HCT116 (cell line): ENCODE data around the gene GNLY. TPM values are rescaled to one million over a fixed set of nuclear protein-coding genes. Genes with fewer than 3 reads are reported as not detected.
A peak's percentile ranks its signal among the peaks of the same experiment; 100 is the strongest.

Experiments used
- ATAC-seq: fragments of 200-7000 bp; cut with Tn5 transposase; 2 replicates; pipeline ENCODE4 v1.9.1; 2020; ENCODE audit warnings: mild to moderate bottlenecking, moderate library complexity
- BruUV-seq: library from RNA; stranded (reverse); fragments of 400-500 nt; replicated peaks from 2 replicates; lab custom pipeline; 2021; lab: Mats Ljungman, UMichigan
- CTCF ChIA-PET: fragments of 300-600 bp; sonication (Branson Sonifier 250); formaldehyde crosslinking; loops from one replicate; lab custom pipeline; 2021; ENCODE audit warnings: antibody characterized with exemption; lab: Charles Lee
- POLR2A ChIA-PET: fragments of 300-600, 350-600 bp; sonication (Branson Sonifier 250); formaldehyde crosslinking; loops from one replicate; lab custom pipeline; 2021; ENCODE audit warnings: antibody characterized with exemption; lab: Charles Lee
- RAD21 ChIA-PET, 2 experiments: fragments of 300-600 bp; sonication (Branson Sonifier 250); formaldehyde crosslinking; loops; one replicate each; lab custom pipeline; 2023; ENCODE audit warnings: low total read pairs in 2 of 2; ENCODE audit not compliant: uncharacterized antibody in 2 of 2, unreplicated experiment in 2 of 2, low non-redundant PET in 1 of 2; lab: Charles Lee
- DNase-seq: peaks from one replicate; pipeline ENCODE4 v3.0.0-alpha.2; 2010; ENCODE audit warnings: low read depth, low spot score
- H2AFZ ChIP-seq: fragments of 200-600 bp; shearing (Covaris generic), sonication (generic); 2 replicates; pipeline ENCODE4 v1.6.1; 2017; ENCODE audit warnings: low read depth, mixed run types, mixed read lengths, antibody characterized with exemption, low read length; ENCODE audit not compliant: poor library complexity, severe bottlenecking
- H3K27ac ChIP-seq: 2 replicates; pipeline ENCODE4 v1.5.1; 2012; ENCODE audit warnings: low read depth, low read length
- H3K27me3 ChIP-seq: fragments of 200-600 bp; sonication (generic); 2 replicates; pipeline ENCODE4 v1.6.1; 2016; ENCODE audit warnings: mixed run types, low read length, mixed read lengths; ENCODE audit not compliant: insufficient read depth
- H3K36me3 ChIP-seq, 2 experiments: fragments of 200-500 bp in 1 of 2; fragments of 200-600 bp in 1 of 2; sonication (Bioruptor generic) in 1 of 2; sonication (generic) in 1 of 2; 2 replicates each; pipeline versions ENCODE4 v1.5.1 to v1.6.1; 2014 to 2016; ENCODE audit warnings: low read length in 2 of 2, inconsistent platforms in 1 of 2, mixed read lengths in 1 of 2, mixed run types in 1 of 2; ENCODE audit not compliant: insufficient read depth in 2 of 2, control insufficient read depth in 1 of 2
- H3K4me1 ChIP-seq, 2 experiments: fragments of 200-600 bp in 1 of 2; sonication (generic) in 1 of 2; 2 replicates each; pipeline versions ENCODE4 v1.5.1 to v1.6.1; 2012 to 2017; ENCODE audit warnings: low read length in 2 of 2, inconsistent platforms in 1 of 2, mild to moderate bottlenecking in 1 of 2, mixed read lengths in 1 of 2, mixed run types in 1 of 2, moderate library complexity in 1 of 2; ENCODE audit not compliant: insufficient read depth in 2 of 2, control insufficient read depth in 1 of 2
- H3K4me2 ChIP-seq: fragments of 200-600 bp; sonication (generic); 2 replicates; pipeline ENCODE4 v1.6.1; 2017; ENCODE audit warnings: mixed run types, low read length, mixed read lengths
- H3K4me3 ChIP-seq, 2 experiments: fragments of 200-600 bp in 1 of 2; sonication (generic) in 1 of 2; replicated peaks in 1 of 2; 2 replicates each; pipeline ENCODE4 v1.5.1; 2011 to 2016; ENCODE audit warnings: low read length in 2 of 2, control low read depth in 1 of 2, low read depth in 1 of 2, mild to moderate bottlenecking in 1 of 2, mixed read lengths in 1 of 2, mixed run types in 1 of 2
- H3K79me2 ChIP-seq: fragments of 200-600 bp; sonication (generic); 2 replicates; pipeline ENCODE4 v1.6.1; 2017; ENCODE audit warnings: mild to moderate bottlenecking, mixed run types, low read length, moderate library complexity, mixed read lengths; ENCODE audit not compliant: insufficient read depth
- H3K9ac ChIP-seq: fragments of 200-600 bp; sonication (generic); 2 replicates; pipeline ENCODE4 v1.6.1; 2016; ENCODE audit warnings: low read length, mixed read lengths
- H3K9me2 ChIP-seq: fragments of 200-600 bp; sonication (generic), shearing (Covaris generic); 2 replicates; pipeline ENCODE4 v1.6.1; 2017; ENCODE audit warnings: mixed run types, mild to moderate bottlenecking, moderate library complexity; ENCODE audit not compliant: insufficient read depth
- H3K9me3 ChIP-seq, 2 experiments: fragments of 200-500 bp in 1 of 2; fragments of 200-600 bp in 1 of 2; sonication (Bioruptor generic) in 1 of 2; sonication (generic) in 1 of 2; 2 replicates each; pipeline ENCODE4 v1.6.1; 2014 to 2017; ENCODE audit warnings: low read length in 2 of 2, mixed read lengths in 2 of 2, inconsistent platforms in 1 of 2, low read depth in 1 of 2, mild to moderate bottlenecking in 1 of 2, mixed run types in 1 of 2, moderate library complexity in 1 of 2; ENCODE audit not compliant: control insufficient read depth in 1 of 2, insufficient read depth in 1 of 2
- H4K20me1 ChIP-seq: fragments of 200-600 bp; sonication (generic), shearing (Covaris generic); 2 replicates; pipeline ENCODE4 v1.6.1; 2017; ENCODE audit warnings: mixed run types, mild to moderate bottlenecking, moderate library complexity; ENCODE audit not compliant: insufficient read depth
- ATF3 ChIP-seq: IDR thresholded peaks from 2 replicates; pipeline ENCODE4 v1.6.1; 2012
- CTCF ChIP-seq, 3 experiments: fragments of 200-600 bp in 1 of 3; sonication (generic) in 1 of 3; IDR thresholded peaks in 2 of 3; conservative IDR thresholded peaks in 1 of 3; 2 replicates each; pipeline ENCODE4 v1.5.1; 2012 to 2017; ENCODE audit warnings: low read depth in 2 of 3, low read length in 2 of 3, antibody characterized with exemption in 1 of 3, borderline replicate concordance in 1 of 3, control low read depth in 1 of 3, mild to moderate bottlenecking in 1 of 3, mixed read lengths in 1 of 3, mixed run types in 1 of 3, moderate library complexity in 1 of 3; ENCODE audit not compliant: insufficient read depth in 1 of 3
- EGR1 ChIP-seq: IDR thresholded peaks from 2 replicates; pipeline ENCODE4 v1.6.1; 2012; ENCODE audit warnings: low read depth
- EZH2phosphoT487 ChIP-seq: fragments of 200-600 bp; IDR thresholded peaks from 2 replicates; pipeline ENCODE4 v1.6.1; 2018; ENCODE audit warnings: antibody characterized with exemption, borderline replicate concordance
- FOSL1 ChIP-seq: IDR thresholded peaks from 2 replicates; pipeline ENCODE4 v1.6.1; 2012; ENCODE audit warnings: low read depth
- POLR2A ChIP-seq: IDR thresholded peaks from 2 replicates; pipeline ENCODE4 v1.7.0; 2011; ENCODE audit warnings: borderline replicate concordance; ENCODE audit not compliant: insufficient read depth, insufficient read length; ENCODE audit errors: extremely low read depth
- RAD21 ChIP-seq: IDR thresholded peaks from 2 replicates; pipeline ENCODE4 v1.6.1; 2012; ENCODE audit warnings: low read depth, mild to moderate bottlenecking
- SIN3A ChIP-seq: IDR thresholded peaks from 2 replicates; pipeline ENCODE4 v1.6.1; 2012; ENCODE audit warnings: low read depth
- YY1 ChIP-seq: IDR thresholded peaks from 2 replicates; pipeline ENCODE4 v1.6.1; 2011; ENCODE audit warnings: low read length, low read depth, moderate library complexity, mild to moderate bottlenecking; ENCODE audit not compliant: insufficient replicate concordance; ENCODE audit errors: extremely low read depth
- ZFX ChIP-seq: fragments of 450-650 bp; IDR thresholded peaks from 2 replicates; pipeline ENCODE4 v1.6.1; 2017
- intact Hi-C: fragments of 100-400 bp; cut with micrococcal nuclease; formaldehyde crosslinking; loops from 2 replicates; pipeline ENCODE4 v1.10.0; 2022
- total RNA-seq: library from RNA; stranded (reverse); gene quantifications from one replicate; pipeline ENCODE4 v1.2.1, GENCODE V29; 2021; ENCODE audit not compliant: unreplicated experiment
- TF ChIP-seq, protein P1 (sequence below): IDR thresholded peaks from 2 replicates; pipeline ENCODE4 v1.6.1; 2012; ENCODE audit warnings: low read depth

The GNLY gene
- total RNA-seq, 1 experiment from 2014 or later, result 0.74 TPM

- BruUV-seq, result no TSS peak
- H3K9me2 ChIP-seq, result no peaks in the 10 kb centered on the region
- DNase-seq, result peak; percentile 50
- H3K9ac ChIP-seq, result 0 out of 2 replicates have a peak overlapping the region, but pooled peaks have one; percentile 22
- H3K79me2 ChIP-seq, result no peaks in the 10 kb centered on the region
- no peaks in the 10 kb centered on the region for H3K36me3 ChIP-seq
- TF ChIP-seq SIN3A (no peak), RAD21 (peak; percentile 92), ATF3 (no peak), POLR2A (no peak), FOSL1 (no peak), EZH2phosphoT487 (no peak), YY1 (peak; percentile 54), ZFX (no peak), CTCF (IDR thresholded peaks at IDR 0.05 in 2 of 3, conservative IDR thresholded peaks at IDR 0.05 in 1 of 3; ENCODE audit: borderline replicate concordance in 1 of 3, insufficient read depth in 1 of 3, low read depth in 2 of 3, low read length in 2 of 3) (peak; percentile 90 to 96 (median 94)), EGR1 (no peak)
- TF ChIP-seq, protein P1, sequence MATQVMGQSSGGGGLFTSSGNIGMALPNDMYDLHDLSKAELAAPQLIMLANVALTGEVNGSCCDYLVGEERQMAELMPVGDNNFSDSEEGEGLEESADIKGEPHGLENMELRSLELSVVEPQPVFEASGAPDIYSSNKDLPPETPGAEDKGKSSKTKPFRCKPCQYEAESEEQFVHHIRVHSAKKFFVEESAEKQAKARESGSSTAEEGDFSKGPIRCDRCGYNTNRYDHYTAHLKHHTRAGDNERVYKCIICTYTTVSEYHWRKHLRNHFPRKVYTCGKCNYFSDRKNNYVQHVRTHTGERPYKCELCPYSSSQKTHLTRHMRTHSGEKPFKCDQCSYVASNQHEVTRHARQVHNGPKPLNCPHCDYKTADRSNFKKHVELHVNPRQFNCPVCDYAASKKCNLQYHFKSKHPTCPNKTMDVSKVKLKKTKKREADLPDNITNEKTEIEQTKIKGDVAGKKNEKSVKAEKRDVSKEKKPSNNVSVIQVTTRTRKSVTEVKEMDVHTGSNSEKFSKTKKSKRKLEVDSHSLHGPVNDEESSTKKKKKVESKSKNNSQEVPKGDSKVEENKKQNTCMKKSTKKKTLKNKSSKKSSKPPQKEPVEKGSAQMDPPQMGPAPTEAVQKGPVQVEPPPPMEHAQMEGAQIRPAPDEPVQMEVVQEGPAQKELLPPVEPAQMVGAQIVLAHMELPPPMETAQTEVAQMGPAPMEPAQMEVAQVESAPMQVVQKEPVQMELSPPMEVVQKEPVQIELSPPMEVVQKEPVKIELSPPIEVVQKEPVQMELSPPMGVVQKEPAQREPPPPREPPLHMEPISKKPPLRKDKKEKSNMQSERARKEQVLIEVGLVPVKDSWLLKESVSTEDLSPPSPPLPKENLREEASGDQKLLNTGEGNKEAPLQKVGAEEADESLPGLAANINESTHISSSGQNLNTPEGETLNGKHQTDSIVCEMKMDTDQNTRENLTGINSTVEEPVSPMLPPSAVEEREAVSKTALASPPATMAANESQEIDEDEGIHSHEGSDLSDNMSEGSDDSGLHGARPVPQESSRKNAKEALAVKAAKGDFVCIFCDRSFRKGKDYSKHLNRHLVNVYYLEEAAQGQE, result no peak
- H3K27ac ChIP-seq, result no peak overlapping the region; the same call in 1 of the 2 replicates
- H3K9me3 ChIP-seq, result no peaks in the 10 kb centered on the region
- H3K4me1 ChIP-seq, result peaks cover 13 to 31% of the 10 kb centered on the region in 2 experiments
- POLR2A ChIA-PET, result interaction anchor here (0.7 kb wide), 1 partner anchor 188 kb away, joined by 3 read pairs; no protein-coding TSS in a partner anchor
- intact Hi-C loops, result loop anchor here (1.0 to 2.0 kb wide), 3 partner anchors 28 to 72 kb away; no protein-coding TSS in a partner anchor
- H3K27me3 ChIP-seq, result no peaks in the 10 kb centered on the region
- H2AFZ ChIP-seq, result peak overlapping the region; percentile 81
- no peaks in the 10 kb centered on the region for H4K20me1 ChIP-seq
- H3K4me3 ChIP-seq, result peak overlapping the region; percentile 31 to 46
- RAD21 ChIA-PET, result interaction anchor here in 1 of 2 experiments (0.7 kb wide), 1 partner anchor 19 kb away, joined by 4 read pairs; no protein-coding TSS in a partner anchor
- peak; percentile 96 for ATAC-seq
- CTCF ChIA-PET, result interaction anchor here (0.5 to 4.1 kb wide), 7 partner anchors 15 to 135 kb away, joined by 3 to 33 read pairs (median 3); no protein-coding TSS in a partner anchor
- H3K4me2 ChIP-seq, result peak overlapping the region; percentile 77
These were observed 15.1 kb upstream of the GNLY start for GRCh38 chr2:85678794-85679672.
